GM18907 (cell line): Measurements from ENCODE around the gene ALDH16A1.
"Not testable (repeated sequence)": the region's sequence is repeated elsewhere in the genome, so short reads cannot be mapped to it uniquely, and the experiment has no call there.

Experiments
- ATAC-seq: cut with Tn5 transposase; IDR thresholded peaks from one replicate; pipeline ENCODE4 v1.9.1; 2021; ENCODE audit warnings: mild to moderate bottlenecking, moderate library complexity; ENCODE audit not compliant: unreplicated experiment

The ALDH16A1 gene

GRCh38 chr19:49439836-49440235 is 13.2 kb upstream of the ALDH16A1 start:
- ATAC-seq = no peak

GRCh38 chr19:49440439-49441209 is 12.4 kb upstream of the ALDH16A1 start:
- no peak for ATAC-seq

- no peak for ATAC-seq
These were observed 11.6 kb upstream of the ALDH16A1 start, which contains the start of gene SLC17A7 for GRCh38 chr19:49441210-49441959. Gene SLC17A7 (minus strand): TSS chr19:49441527. CDS start chr19:49441379, 148 bp downstream.

- no peak for ATAC-seq
These were observed 11.1 kb upstream of the ALDH16A1 start for GRCh38 chr19:49441960-49442350.

- no peak for ATAC-seq
These were observed 10.7 kb upstream of the ALDH16A1 start for GRCh38 chr19:49442354-49442753.

GRCh38 chr19:49442771-49443365 is 10.2 kb upstream of the ALDH16A1 start:
- ATAC-seq = peak; percentile 5

GRCh38 chr19:49443366-49444099 is 9.5 kb upstream of the ALDH16A1 start:
- peak; percentile 71 for ATAC-seq

GRCh38 chr19:49444100-49444700 is 8.8 kb upstream of the ALDH16A1 start:
- not testable (repeated sequence) for ATAC-seq

- no peak for ATAC-seq
These were observed 7.0 kb upstream of the ALDH16A1 start for GRCh38 chr19:49445997-49446396.

- no peak for ATAC-seq
These were observed 5.3 kb upstream of the ALDH16A1 start for GRCh38 chr19:49447485-49448431.

GRCh38 chr19:49448432-49448786 is 4.6 kb upstream of the ALDH16A1 start:
- ATAC-seq = no peak

- ATAC-seq = no peak
These were observed 2.6 kb upstream of the ALDH16A1 start for GRCh38 chr19:49450405-49450804.

- ATAC-seq = peak; percentile 59
These were observed 1.4 kb upstream of the ALDH16A1 start, which contains the start of gene PIH1D1 for GRCh38 chr19:49451430-49452181. Gene PIH1D1 (minus strand): TSS chr19:49451814. CDS start chr19:49451574, 240 bp downstream.

GRCh38 chr19:49453757-49454240 is 774 bp downstream of the ALDH16A1 start:
- ATAC-seq = peak; percentile 3

- ATAC-seq = no peak
These were observed 2.7 kb downstream of the ALDH16A1 start for GRCh38 chr19:49455773-49456172.

GRCh38 chr19:49456326-49456725 is 3.3 kb downstream of the ALDH16A1 start:
- no peak for ATAC-seq

GRCh38 chr19:49458567-49458903 is 5.5 kb downstream of the ALDH16A1 start:
- no peak for ATAC-seq

GRCh38 chr19:49459388-49459787 is 6.4 kb downstream of the ALDH16A1 start:
- ATAC-seq = no peak

GRCh38 chr19:49461130-49461529 is 8.1 kb downstream of the ALDH16A1 start:
- not testable (repeated sequence) for ATAC-seq
